Activated CD4-positive, alpha-beta T cell treated with anti-CD3 and anti-CD28 coated beads for 24 hours (primary cell): Measurements from ENCODE around the gene LMO2.

Experiments
- DNase-seq, 2 donors: peaks; one replicate each; pipeline ENCODE4 v3.0.0-alpha.2; 2020; ENCODE audit warnings: low read depth in 2 of 2

Gene LMO2

GRCh38 chr11:33819278-33820035 is 72.4 kb downstream of the LMO2 start:
- no peak for DNase-seq
